ENCODE measurements around the gene TMEM30B. TPM values are rescaled to one million over a fixed set of nuclear protein-coding genes. Genes with fewer than 3 reads are reported as not detected.

TMEM30B gene
- polyA plus RNA-seq, 1 of the 3 experiments (the other 2 are of a cell fraction) = 0.15 TPM

GRCh38 chr14:61252369-61253063 lies 28.6 kb downstream of the TMEM30B start:
- Histone ChIP-seq H3K36me3 (replicated peaks in 1 of 2; ENCODE audit: control insufficient read depth in 1 of 2, insufficient read depth in 2 of 2, low read length in 1 of 2) (no peaks in the 10 kb centered on the region), H2AFZ (ENCODE audit: low read depth) (peak overlapping the region; percentile 81), H3K9ac (peak overlapping the region; percentile 50), H3K27me3 (ENCODE audit: insufficient read depth) (no peaks in the 10 kb centered on the region), H3K9me2 (no peaks in the 10 kb centered on the region), H3K4me3 (ENCODE audit: low read depth in 2 of 2, low read length in 1 of 2) (no peak overlapping the region; a peak in 1 of 4 replicates), H3K4me2 (peak overlapping the region; percentile 47), H3K4me1 (ENCODE audit: control insufficient read depth in 1 of 2, insufficient read depth in 2 of 2, low read depth in 1 of 2, low read length in 1 of 2) (peaks cover 3 to 19% of the 10 kb centered on the region in 2 experiments), H4K20me1 (ENCODE audit: insufficient read depth) (no peaks in the 10 kb centered on the region), H3K9me3 (no peaks in the 10 kb centered on the region), H3F3A (replicated peaks; ENCODE audit: insufficient read depth) (peaks cover 34% of the 10 kb centered on the region), H3K27ac (ENCODE audit: low read depth in 2 of 2, low read length in 1 of 2) (peak overlapping the region; percentile 68 to 83), H3K79me2 (ENCODE audit: insufficient read depth) (no peaks in the 10 kb centered on the region)
- POLR2A ChIA-PET = no interaction called here
- DNase-seq = peak; percentile 67
- 10% methylated on average over 7 of the region's 7 CpGs for WGBS (ENCODE audit: low lambda C conversion rate)
- CTCF ChIA-PET = interaction anchor here (0.6 to 9.5 kb wide), 37 partner anchors 10 to 902 kb away, joined by 3 to 119 read pairs (median 4); no protein-coding TSS in a partner anchor
- TF ChIP-seq RXRA (IDR thresholded peaks at IDR 0.05; ENCODE audit: borderline replicate concordance, low read depth) = no peak
- TF ChIP-seq MAX (IDR thresholded peaks at IDR 0.05; ENCODE audit: low read depth) = 0 out of 2 replicates have a peak, but pooled peaks have one; percentile 26
- no peak for TF ChIP-seq FOXM1 (IDR thresholded peaks at IDR 0.05; ENCODE audit: low read depth)
- no peak for TF ChIP-seq NRF1 (IDR thresholded peaks at IDR 0.05; ENCODE audit: low read depth, low read length)
- no peak for TF ChIP-seq ZBTB33 (IDR thresholded peaks at IDR 0.05; ENCODE audit: borderline replicate concordance, low read depth)
- TF ChIP-seq FOSL2 (IDR thresholded peaks at IDR 0.05; ENCODE audit: borderline replicate concordance, low read depth) = peak; percentile 73
- TF ChIP-seq FOXJ3 (CRISPR knock-in tag; IDR thresholded peaks at IDR 0.05) = no peak
- TF ChIP-seq EZH2phosphoT487 (IDR thresholded peaks at IDR 0.05; ENCODE audit: borderline replicate concordance, low read depth) = no peak
- TF ChIP-seq JUND (IDR thresholded peaks at IDR 0.05) = peak; percentile 48; the same call in 1 of the 2 replicates
- peak; percentile 99 for TF ChIP-seq RAD21 (IDR thresholded peaks at IDR 0.05; ENCODE audit: low read length)
- TF ChIP-seq TEAD4 (IDR thresholded peaks at IDR 0.05; ENCODE audit: borderline replicate concordance, insufficient read depth) = no peak
- no peak for TF ChIP-seq MEF2A (IDR thresholded peaks at IDR 0.05; ENCODE audit: borderline replicate concordance, low read depth)
- peak; percentile 26; the same call in 1 of the 2 replicates for TF ChIP-seq NFIC (IDR thresholded peaks at IDR 0.05; ENCODE audit: borderline replicate concordance)
- peak; percentile 70; the same call in 1 of the 2 replicates for TF ChIP-seq SIN3A (IDR thresholded peaks at IDR 0.05; ENCODE audit: borderline replicate concordance, low read depth, low read length)
- no peak for TF ChIP-seq ELF1 (IDR thresholded peaks at IDR 0.05)
- no peak for TF ChIP-seq CHD2 (IDR thresholded peaks at IDR 0.05; ENCODE audit: low read length, partially characterized antibody)
- TF ChIP-seq EP300 (IDR thresholded peaks at IDR 0.05; ENCODE audit: borderline replicate concordance in 1 of 2, low read depth in 1 of 2, low read length in 1 of 2) = peak in 1 of 2 experiments; percentile 32; a peak in 1 of 4 replicates
- TF ChIP-seq CTCF (IDR thresholded peaks at IDR 0.05) = peak; percentile 96
- TF ChIP-seq REST (IDR thresholded peaks at IDR 0.05; ENCODE audit: low read depth, low read length) = 0 out of 2 replicates have a peak, but pooled peaks have one; percentile 36
- TF ChIP-seq USF2 (IDR thresholded peaks at IDR 0.05; ENCODE audit: borderline replicate concordance, low read depth, low read length) = no peak
- TF ChIP-seq YY1 (IDR thresholded peaks at IDR 0.05; ENCODE audit: low read depth) = no peak
- peak; percentile 21; the same call in 1 of the 2 replicates for TF ChIP-seq PBX3 (IDR thresholded peaks at IDR 0.05)
- TF ChIP-seq RCOR1 (IDR thresholded peaks at IDR 0.05; ENCODE audit: low read length) = no peak

All from SK-N-SH (cell line).